Neural cell (in vitro differentiated cells): Measurements from ENCODE around the gene IDH3G.

ENCODE experiments used
- EP300 ChIP-seq: fragments of 450-650 bp; conservative IDR thresholded peaks from 2 replicates; pipeline ENCODE4 v1.6.1; 2014; ENCODE audit warnings: antibody characterized with exemption, mild to moderate bottlenecking, moderate library complexity; ENCODE audit not compliant: poor library complexity, severe bottlenecking
- POLR2AphosphoS5 ChIP-seq: IDR thresholded peaks from 2 replicates; pipeline ENCODE4 v1.6.1; 2012
- REST ChIP-seq: IDR thresholded peaks from 2 replicates; pipeline ENCODE4 v1.6.1; 2012; ENCODE audit warnings: borderline replicate concordance
- TAF1 ChIP-seq: IDR thresholded peaks from 2 replicates; pipeline ENCODE4 v1.6.1; 2012; ENCODE audit warnings: low read depth
- TF ChIP-seq, protein P1 (sequence below): fragments of 450-650 bp; IDR thresholded peaks from 2 replicates; pipeline ENCODE4 v1.5.1; 2014; ENCODE audit warnings: antibody characterized with exemption, mild to moderate bottlenecking, moderate library complexity; ENCODE audit not compliant: poor library complexity, severe bottlenecking

DNA sequence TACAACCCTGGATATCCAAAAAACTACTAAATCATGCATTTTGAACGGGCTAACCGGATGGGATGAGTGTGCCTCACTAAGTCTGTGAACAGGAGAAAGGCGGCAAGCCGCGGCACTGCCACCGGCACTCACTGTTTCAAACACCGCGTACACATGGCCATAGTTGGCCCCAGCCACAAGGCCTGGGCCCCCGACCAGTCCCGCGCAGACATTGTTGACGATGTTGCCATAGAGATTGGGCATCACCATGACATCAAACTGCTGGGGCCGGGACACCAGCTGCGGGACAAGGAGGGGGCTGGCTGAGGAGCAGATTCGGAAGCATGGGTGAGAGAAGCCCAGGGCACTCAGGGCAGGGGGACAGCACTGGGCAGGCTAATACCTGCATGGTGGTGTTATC lies 7.5 kb downstream of the IDH3G start:
- TF ChIP-seq EP300, result no peak
- TF ChIP-seq, protein P1, sequence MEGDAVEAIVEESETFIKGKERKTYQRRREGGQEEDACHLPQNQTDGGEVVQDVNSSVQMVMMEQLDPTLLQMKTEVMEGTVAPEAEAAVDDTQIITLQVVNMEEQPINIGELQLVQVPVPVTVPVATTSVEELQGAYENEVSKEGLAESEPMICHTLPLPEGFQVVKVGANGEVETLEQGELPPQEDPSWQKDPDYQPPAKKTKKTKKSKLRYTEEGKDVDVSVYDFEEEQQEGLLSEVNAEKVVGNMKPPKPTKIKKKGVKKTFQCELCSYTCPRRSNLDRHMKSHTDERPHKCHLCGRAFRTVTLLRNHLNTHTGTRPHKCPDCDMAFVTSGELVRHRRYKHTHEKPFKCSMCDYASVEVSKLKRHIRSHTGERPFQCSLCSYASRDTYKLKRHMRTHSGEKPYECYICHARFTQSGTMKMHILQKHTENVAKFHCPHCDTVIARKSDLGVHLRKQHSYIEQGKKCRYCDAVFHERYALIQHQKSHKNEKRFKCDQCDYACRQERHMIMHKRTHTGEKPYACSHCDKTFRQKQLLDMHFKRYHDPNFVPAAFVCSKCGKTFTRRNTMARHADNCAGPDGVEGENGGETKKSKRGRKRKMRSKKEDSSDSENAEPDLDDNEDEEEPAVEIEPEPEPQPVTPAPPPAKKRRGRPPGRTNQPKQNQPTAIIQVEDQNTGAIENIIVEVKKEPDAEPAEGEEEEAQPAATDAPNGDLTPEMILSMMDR, result no peak
- TF ChIP-seq TAF1, result no peak
- no peak for TF ChIP-seq POLR2AphosphoS5
- TF ChIP-seq REST, result no peak
